HEK293 (cell line): ENCODE measurements around the gene PRELID1.
A peak's percentile ranks its signal among the peaks of the same experiment; 100 is the strongest.

Experiments
- CTCF ChIA-PET: fragments of 350-600 bp; formaldehyde crosslinking; extraction: SDS; loops from one replicate; lab custom pipeline; 2021; ENCODE audit warnings: antibody characterized with exemption; lab: Yijun Ruan, JAX
- POLR2A ChIA-PET: fragments of 300-600 bp; formaldehyde crosslinking; extraction: SDS; loops from one replicate; lab custom pipeline; 2020; ENCODE audit warnings: antibody characterized with exemption, inconsistent platforms; lab: Yijun Ruan, JAX
- H3K27ac ChIP-seq: fragments of 200-500 bp; sonication (Bioruptor generic); 2 replicates; pipeline ENCODE4 v1.5.1; 2014; ENCODE audit warnings: low read depth, low read length, control low read depth, inconsistent platforms; ENCODE audit errors: extremely low read depth
- H3K36me3 ChIP-seq, 2 experiments: fragments of 200-500 bp in 1 of 2; sonication (Bioruptor generic) in 1 of 2; 1 replicate in 1 of 2; 2 replicates in 1 of 2; pipeline ENCODE4 v1.5.1; 2014 to 2017; ENCODE audit warnings: inconsistent platforms in 2 of 2, low read length in 2 of 2; ENCODE audit not compliant: control insufficient read depth in 2 of 2, insufficient read depth in 1 of 2
- H3K4me1 ChIP-seq: fragments of 200-500 bp; sonication (Bioruptor generic); 2 replicates; pipeline ENCODE4 v1.5.1; 2014; ENCODE audit warnings: mild to moderate bottlenecking, low read length, inconsistent platforms; ENCODE audit not compliant: control insufficient read depth, insufficient read depth
- H3K4me3 ChIP-seq: 2 replicates; pipeline ENCODE4 v1.5.1; 2011; ENCODE audit warnings: low read depth, mild to moderate bottlenecking, control low read depth, low read length, moderate library complexity
- H3K9me3 ChIP-seq: fragments of 200-500 bp; sonication (Bioruptor generic); 2 replicates; pipeline ENCODE4 v1.5.1; 2014; ENCODE audit warnings: low read depth, low read length, inconsistent platforms; ENCODE audit not compliant: control insufficient read depth, insufficient read depth
- GLI2 ChIP-seq: fragments of 450-650 bp; formaldehyde crosslinking; IDR thresholded peaks from 2 replicates; pipeline ENCODE4; 2017; ENCODE audit warnings: missing biosample characterization, missing genetic modification characterization, low read depth, borderline replicate concordance
- MEIS1 ChIP-seq: sonication (generic); formaldehyde crosslinking; IDR thresholded peaks from 2 replicates; pipeline ENCODE4 v1.8.1; 2022; ENCODE audit warnings: missing genetic modification reagents, mild to moderate bottlenecking, borderline replicate concordance
- PATZ1 ChIP-seq: fragments of 450-650 bp; formaldehyde crosslinking; IDR thresholded peaks from 2 replicates; pipeline ENCODE4 v1.5.1; 2016; ENCODE audit warnings: missing biosample characterization, missing genetic modification characterization
- PRDM10 ChIP-seq: fragments of 450-650 bp; formaldehyde crosslinking; IDR thresholded peaks from 2 replicates; pipeline ENCODE4 v1.5.1; 2016; ENCODE audit warnings: missing biosample characterization, missing genetic modification characterization
- RBAK ChIP-seq: fragments of 450-650 bp; formaldehyde crosslinking; IDR thresholded peaks from 2 replicates; pipeline ENCODE4 v1.5.1; 2016; ENCODE audit warnings: missing biosample characterization, missing genetic modification characterization
- TRIM28 ChIP-seq: IDR thresholded peaks from 2 replicates; pipeline ENCODE4 v1.6.1; 2011; ENCODE audit warnings: low read length, control low read depth, borderline replicate concordance
- ZBTB26 ChIP-seq: fragments of 450-650 bp; formaldehyde crosslinking; optimal IDR thresholded peaks from 2 replicates; pipeline ENCODE3; 2016; ENCODE audit warnings: missing biosample characterization, mild to moderate bottlenecking, missing genetic modification characterization
- ZFP41 ChIP-seq: fragments of 450-650 bp; formaldehyde crosslinking; IDR thresholded peaks from 2 replicates; pipeline ENCODE4 v1.5.1; 2016; ENCODE audit warnings: missing biosample characterization, missing genetic modification characterization, borderline replicate concordance
- ZIC2 ChIP-seq: fragments of 450-650 bp; formaldehyde crosslinking; IDR thresholded peaks from 2 replicates; pipeline ENCODE4 v1.5.1; 2016; ENCODE audit warnings: missing biosample characterization, missing genetic modification characterization
- ZNF114 ChIP-seq: fragments of 450-650 bp; formaldehyde crosslinking; IDR thresholded peaks from 2 replicates; pipeline ENCODE4 v1.5.0; 2017; ENCODE audit warnings: missing biosample characterization, missing genetic modification characterization
- ZNF121 ChIP-seq: fragments of 450-650 bp; formaldehyde crosslinking; IDR thresholded peaks from 2 replicates; pipeline ENCODE4 v1.5.1; 2016; ENCODE audit warnings: missing biosample characterization, missing genetic modification characterization
- ZNF169 ChIP-seq: fragments of 450-650 bp; formaldehyde crosslinking; IDR thresholded peaks from 2 replicates; pipeline ENCODE4 v1.5.1; 2016; ENCODE audit warnings: missing biosample characterization, missing genetic modification characterization
- ZNF341 ChIP-seq: fragments of 450-650 bp; formaldehyde crosslinking; IDR thresholded peaks from 2 replicates; pipeline ENCODE4; 2016; ENCODE audit warnings: low read depth, missing biosample characterization, missing genetic modification characterization
- ZNF394 ChIP-seq: fragments of 450-650 bp; formaldehyde crosslinking; IDR thresholded peaks from 2 replicates; pipeline ENCODE4 v1.5.1; 2016; ENCODE audit warnings: missing biosample characterization, missing genetic modification characterization, mild to moderate bottlenecking, moderate library complexity, borderline replicate concordance
- ZNF426 ChIP-seq: fragments of 450-650 bp; formaldehyde crosslinking; IDR thresholded peaks from 2 replicates; pipeline ENCODE4 v1.5.1; 2017; ENCODE audit warnings: missing biosample characterization, missing genetic modification characterization, mild to moderate bottlenecking, inconsistent platforms, moderate library complexity
- ZNF449 ChIP-seq: fragments of 450-650 bp; formaldehyde crosslinking; IDR thresholded peaks from 2 replicates; pipeline ENCODE4 v1.5.1; 2017; ENCODE audit warnings: missing biosample characterization, mild to moderate bottlenecking, missing genetic modification characterization, moderate library complexity
- ZNF48 ChIP-seq: fragments of 450-650 bp; formaldehyde crosslinking; IDR thresholded peaks from 2 replicates; pipeline ENCODE4 v1.5.1; 2016; ENCODE audit warnings: missing biosample characterization, missing genetic modification characterization
- ZNF530 ChIP-seq: fragments of 450-650 bp; formaldehyde crosslinking; IDR thresholded peaks from 2 replicates; pipeline ENCODE4 v1.5.1; 2016; ENCODE audit warnings: low read depth, missing biosample characterization, missing genetic modification characterization
- ZNF639 ChIP-seq: fragments of 450-650 bp; formaldehyde crosslinking; IDR thresholded peaks from 2 replicates; pipeline ENCODE4 v1.5.1; 2016; ENCODE audit warnings: missing biosample characterization, missing genetic modification characterization
- ZNF843 ChIP-seq: fragments of 450-650 bp; formaldehyde crosslinking; IDR thresholded peaks from 2 replicates; pipeline ENCODE4 v1.5.1; 2016; ENCODE audit warnings: missing biosample characterization, missing genetic modification characterization
- ZSCAN30 ChIP-seq: fragments of 450-650 bp; IDR thresholded peaks from 2 replicates; pipeline ENCODE4 v1.5.1; 2018; ENCODE audit warnings: missing biosample characterization, mild to moderate bottlenecking, missing genetic modification characterization, moderate library complexity
- ZXDB ChIP-seq: fragments of 450-650 bp; formaldehyde crosslinking; IDR thresholded peaks from 2 replicates; pipeline ENCODE4 v1.5.1; 2016; ENCODE audit warnings: missing biosample characterization, missing genetic modification characterization

Gene PRELID1

GRCh38 chr5:177350776-177351391 is 47.3 kb downstream of the PRELID1 start (continued):
- TF ChIP-seq ZNF843 (tag by site-specific recombination) (no peak), ZNF114 (tag by site-specific recombination) (no peak), MEIS1 (CRISPR knock-in tag) (no peak), ZNF121 (tag by site-specific recombination) (no peak)

- Histone ChIP-seq H3K27ac (peak within 1 kb of the TSS; percentile 92), H3K36me3 (peaks cover 0 to 20% of the 10 kb centered on the region in 2 experiments; a peak in 2 of 3 replicates), H3K4me1 (peaks cover 20% of the 10 kb centered on the region; the same call in 1 of the 2 replicates), H3K4me3 (peak within 1 kb of the TSS; percentile 61), H3K9me3 (no peaks in the 10 kb centered on the region)
- CTCF ChIA-PET: interaction anchor here (0.6 to 3.2 kb wide), 12 partner anchors 9 to 1179 kb away, joined by 3 to 26 read pairs (median 4); no protein-coding TSS in a partner anchor
- POLR2A ChIA-PET: interaction anchor here (0.6 to 3.0 kb wide), 12 partner anchors 9 to 146 kb away, joined by 4 to 26 read pairs (median 8); partner anchors contain the start of genes GRK6, MXD3 and PDLIM7
- TF ChIP-seq ZNF530 (tag by site-specific recombination) (no peak), PATZ1 (tag by site-specific recombination) (peak; percentile 66; the same call in 1 of the 2 replicates), ZNF169 (tag by site-specific recombination) (no peak), ZNF341 (peak; percentile 100), ZIC2 (tag by site-specific recombination) (no peak), ZBTB26 (tag by site-specific recombination) (peak; percentile 87), ZNF449 (tag by site-specific recombination) (peak; percentile 54), ZXDB (tag by site-specific recombination) (peak; percentile 98), ZNF426 (tag by site-specific recombination) (no peak), PRDM10 (tag by site-specific recombination) (peak; percentile 85), RBAK (tag by site-specific recombination) (no peak), ZNF48 (no peak), ZNF394 (tag by site-specific recombination) (peak; percentile 74; the same call in 1 of the 2 replicates), ZNF639 (tag by site-specific recombination) (peak; percentile 81; the same call in 1 of the 2 replicates), TRIM28 (peak; percentile 62), GLI2 (no peak), ZSCAN30 (tag by site-specific recombination) (peak; percentile 91), ZFP41 (tag by site-specific recombination) (no peak)
Observed at GRCh38 chr5:177351392-177352329, 48.1 kb downstream of the PRELID1 start, which contains the start of gene LMAN2. TSS of gene LMAN2 (minus strand) at chr5:177351668. CDS start at chr5:177351647, 21 bp downstream.
